K562 (cell line): ENCODE data around the gene USP17L28. TPM values are rescaled to one million over a fixed set of nuclear protein-coding genes. Genes with fewer than 3 reads are reported as not detected.
"Not testable (repeated sequence)": the region's sequence is repeated elsewhere in the genome, so short reads cannot be mapped to it uniquely, and the experiment has no call there.

Experiments
- ATAC-seq: fragments of 200-7000 bp; cut with Tn5 transposase; 3 replicates; pipeline ENCODE4 v1.9.1; 2020; ENCODE audit warnings: moderate library complexity
- Bru-seq: library from RNA; stranded (reverse); fragments of 400-500 nt; gene quantifications from one replicate; lab custom pipeline; 2021; lab: Mats Ljungman, UMichigan
- BruChase-seq, 2 experiments: library from RNA; stranded (reverse); fragments of 400-500 nt; gene quantifications; one replicate each; lab custom pipeline; 2021; lab: Mats Ljungman, UMichigan
- BruUV-seq: library from RNA; stranded (reverse); fragments of 400-500 nt; replicated peaks from 2 replicates; lab custom pipeline; 2021; lab: Mats Ljungman, UMichigan
- CTCF ChIA-PET: fragments of 300-600 bp; formaldehyde crosslinking; extraction: SDS; loops from one replicate; lab custom pipeline; 2021; ENCODE audit warnings: low intra/inter-chr PET ratio; lab: Yijun Ruan, JAX
- POLR2A ChIA-PET: fragments of 300-600, 350-650 bp; sonication (Branson Sonifier 250); formaldehyde crosslinking; extraction: SDS; loops from one replicate; lab custom pipeline; 2021; ENCODE audit warnings: antibody characterized with exemption, inconsistent platforms; lab: Yijun Ruan, JAX
- DNase-seq, 4 experiments: peaks; one replicate each; pipeline versions ENCODE4 v3.0.0 to v3.0.0-alpha.2; 2011 to 2018; ENCODE audit warnings: low spot score in 3 of 4, mixed read lengths in 3 of 4; ENCODE audit errors: extremely low read depth in 1 of 4
- FAIRE-seq: peaks from 2 replicates; lab custom pipeline; 2011; peaks lifted over from hg19 to GRCh38; lab: Jason Lieb, UNC
- H2AFZ ChIP-seq: 2 replicates; pipeline ENCODE4 v1.6.0; 2011; ENCODE audit warnings: low read depth, low read length, control low read depth, inconsistent platforms
- H3K27ac ChIP-seq: fragments of 200-600 bp; 3 replicates; pipeline ENCODE4 v1.8.0; 2011; ENCODE audit warnings: low read depth, mild to moderate bottlenecking, control low read depth, inconsistent platforms, low read length, moderate library complexity, mixed read lengths; ENCODE audit errors: extremely low read depth
- H3K27me3 ChIP-seq, 2 experiments: fragments of 300-600 bp in 1 of 2; 2 replicates in 1 of 2; 3 replicates in 1 of 2; pipeline versions ENCODE4 v1.6.0 to v1.8.0; 2011; ENCODE audit warnings: inconsistent platforms in 2 of 2, low read length in 2 of 2, mild to moderate bottlenecking in 1 of 2, mixed read lengths in 1 of 2, moderate library complexity in 1 of 2; ENCODE audit not compliant: control insufficient read depth in 2 of 2, insufficient read depth in 2 of 2
- H3K36me3 ChIP-seq: fragments of 300-600 bp; 3 replicates; pipeline ENCODE4 v1.8.0; 2011; ENCODE audit warnings: mild to moderate bottlenecking, low read length, inconsistent platforms; ENCODE audit not compliant: control insufficient read depth, insufficient read depth
- H3K4me1 ChIP-seq, 2 experiments: fragments of 200-600 bp in 1 of 2; replicated peaks in 1 of 2; 2 replicates in 1 of 2; 3 replicates in 1 of 2; pipeline versions ENCODE4 v1.5.1 to v1.8.0; 2011; ENCODE audit warnings: inconsistent platforms in 2 of 2, low read length in 2 of 2, mild to moderate bottlenecking in 1 of 2, mixed read lengths in 1 of 2, moderate library complexity in 1 of 2; ENCODE audit not compliant: control insufficient read depth in 2 of 2, insufficient read depth in 2 of 2
- H3K4me2 ChIP-seq: 2 replicates; pipeline ENCODE4 v1.6.1; 2011; ENCODE audit warnings: low read length, control low read depth, inconsistent platforms, mixed read lengths; ENCODE audit not compliant: insufficient read depth
- H3K4me3 ChIP-seq: fragments of 200-600 bp; sonication (generic), shearing (Covaris generic); 2 replicates; pipeline ENCODE4 v1.5.1; 2016; ENCODE audit warnings: control low read depth, inconsistent platforms
- H3K79me2 ChIP-seq: fragments of 200-600 bp; 3 replicates; pipeline ENCODE4 v1.8.0; 2011; ENCODE audit warnings: low read length, inconsistent platforms; ENCODE audit not compliant: control insufficient read depth, insufficient read depth
- H3K9ac ChIP-seq, 2 experiments: 2 replicates each; pipeline versions ENCODE4 v1.6.0 to v1.6.1; 2011; ENCODE audit warnings: low read depth in 2 of 2, low read length in 2 of 2, control low read depth in 1 of 2, inconsistent platforms in 1 of 2, mild to moderate bottlenecking in 1 of 2, mixed read lengths in 1 of 2; ENCODE audit not compliant: insufficient read depth in 1 of 2
- H3K9me1 ChIP-seq: one replicate; pipeline ENCODE4 v1.6.0; 2011; ENCODE audit warnings: inconsistent platforms, mild to moderate bottlenecking, low read length, moderate library complexity; ENCODE audit not compliant: control insufficient read depth, insufficient read depth
- H3K9me3 ChIP-seq: replicated peaks from 2 replicates; pipeline ENCODE4 v1.5.1; 2011; ENCODE audit warnings: low read depth, low read length, inconsistent platforms; ENCODE audit not compliant: control insufficient read depth, insufficient read depth
- H4K20me1 ChIP-seq: replicated peaks from 2 replicates; pipeline ENCODE4 v1.6.1; 2011; ENCODE audit warnings: low read length, inconsistent platforms, mixed read lengths; ENCODE audit not compliant: control insufficient read depth, insufficient read depth
- WGBS: fragments of 100-300 bp; shearing (Covaris generic); methylation state at CpG from one replicate; pipeline ENCODE4 v1.1.6; 2016; ENCODE audit warnings: low coverage, mixed read lengths; ENCODE audit not compliant: insufficient coverage; ENCODE audit errors: missing lambda C conversion rate; 5-methylcytosine and 5-hydroxymethylcytosine counted together
- in situ Hi-C: fragments of 300-500 bp; cut with MboI; formaldehyde crosslinking; loops from 4 replicates; pipeline ENCODE4 v1.15.0; 2018; ENCODE audit warnings: inconsistent platforms, mixed read lengths
- intact Hi-C: fragments of 100-400 bp; cut with micrococcal nuclease; formaldehyde crosslinking; loops from 2 replicates; pipeline ENCODE4 v1.14.2; 2022
- long read RNA-seq, 3 experiments: library from polyadenylated mRNA in 2 of 3; library from RNA in 1 of 3; unstranded in 2 of 3; stranded (forward) in 1 of 3; transcript quantifications; one replicate each; pipeline ENCODE4 v2.0.0, GENCODE V29; 2019 to 2022
- polyA minus RNA-seq, 3 experiments: library from RNA; depleted of rRNA, polyadenylated mRNA; stranded (reverse); fragments of >200 nt; gene quantifications; 2 replicates each; pipeline ENCODE4 v1.2.3, GENCODE V29; 2011
- polyA plus RNA-seq, 8 experiments: library from polyadenylated mRNA; depleted of rRNA in 4 of 8; stranded (reverse) in 5 of 8; unstranded in 3 of 8; fragments of >200 nt; fragmentation: Nextera tagmentation in 2 of 8; fragmentation: Illumina TruSeq in 1 of 8; extraction: Ambion mirVana in 2 of 8; extraction: Trizol in 1 of 8; gene quantifications; 2 replicates each; pipeline versions ENCODE4 v1.2.1 to v1.2.3, GENCODE V29; 2011 to 2014; ENCODE audit warnings: inconsistent platforms in 1 of 8, missing spikeins in 1 of 8
- total RNA-seq, 7 experiments: library from RNA; depleted of rRNA in 6 of 7; stranded (reverse); fragments of >200 nt in 6 of 7; fragmentation: Illumina TruSeq in 2 of 7; extraction: Trizol in 2 of 7; gene quantifications; 2 replicates each; pipeline versions ENCODE4 v1.2.1 to v1.2.3, GENCODE V29; 2011 to 2021; ENCODE audit warnings: low replicate concordance in 1 of 7

USP17L28 gene
- total RNA-seq (2011; cell fraction: chromatin; rRNA removed; ENCODE audit: low replicate concordance), result not detected in 2 replicates
- total RNA-seq (2011; cell fraction: nucleolus; rRNA removed), result not detected in 2 replicates
- not detected in 2 replicates for total RNA-seq (2011; cell fraction: nucleoplasm; rRNA removed)
- total RNA-seq (2014; rRNA removed) (not detected in 2 replicates), total RNA-seq (2014; rRNA removed; fragmentation: Illumina TruSeq; extraction: Trizol) (not detected in 2 replicates), total RNA-seq (2015; rRNA removed; fragmentation: Illumina TruSeq; extraction: Trizol) (not detected in 2 replicates), total RNA-seq (2021) (not detected in 2 replicates), polyA plus RNA-seq (2011; rRNA removed) (not detected in 2 replicates), polyA plus RNA-seq (2014; fragmentation: Illumina TruSeq; extraction: Trizol) (not detected in 2 replicates), polyA plus RNA-seq (2014; fragmentation: Nextera tagmentation; extraction: Ambion mirVana) (not detected), polyA plus RNA-seq (2014; rRNA removed) (not detected in 2 replicates), polyA minus RNA-seq (2011; rRNA and poly(A)+ RNA removed) (not detected in 2 replicates), Bru-seq, nascent RNA (not detected), BruChase-seq, experiment 1, labeled RNA remaining after a 2-hour chase (not detected), BruChase-seq, experiment 2, labeled RNA remaining after a 6-hour chase (not detected)
- polyA plus RNA-seq (2011; cell fraction: cytosol; rRNA removed), result not detected in 2 replicates
- not detected in 2 replicates for polyA plus RNA-seq (2011; cell fraction: nucleus; rRNA removed)
- polyA plus RNA-seq (2012), result not detected in 2 replicates
- not detected in 2 replicates for polyA minus RNA-seq (2011; cell fraction: cytosol; rRNA and poly(A)+ RNA removed)
- polyA minus RNA-seq (2011; cell fraction: nucleus; rRNA and poly(A)+ RNA removed), result not detected in 2 replicates
- long read RNA-seq, experiment 1, result 0 reads
- long read RNA-seq, experiment 2, result 0 reads
- long read RNA-seq, experiment 3, result 0 reads

GRCh38 chr4:9348593-9348992 is at the start of gene USP17L28:
Gene USP17L28 (plus strand): TSS chr4:9348893. CDS start chr4:9348893, 0 bp downstream.
- H2AFZ ChIP-seq, H3K4me3 ChIP-seq, H3K27me3 ChIP-seq, H3K27ac ChIP-seq, FAIRE-seq, intact Hi-C loops, H3K9ac ChIP-seq, POLR2A ChIA-PET, H3K79me2 ChIP-seq, H3K9me3 ChIP-seq, DNase-seq, CTCF ChIA-PET, ATAC-seq, H3K4me1 ChIP-seq, H3K9me1 ChIP-seq, H3K4me2 ChIP-seq, BruUV-seq, H3K36me3 ChIP-seq, H4K20me1 ChIP-seq: not testable (repeated sequence)
- in situ Hi-C loops, result loop anchor here (25.0 kb wide), 1 partner anchor 361 kb away; no protein-coding TSS in a partner anchor
- WGBS, result no CpG with 5 or more reads among the region's 15 CpGs

- H3K27me3 ChIP-seq, H3K9me3 ChIP-seq, CTCF ChIA-PET, ATAC-seq, H3K36me3 ChIP-seq, H3K4me3 ChIP-seq, BruUV-seq, H4K20me1 ChIP-seq, H3K4me1 ChIP-seq, H3K79me2 ChIP-seq, H2AFZ ChIP-seq, DNase-seq, H3K4me2 ChIP-seq, POLR2A ChIA-PET, H3K9me1 ChIP-seq, FAIRE-seq, H3K27ac ChIP-seq, intact Hi-C loops, H3K9ac ChIP-seq: not testable (repeated sequence)
- in situ Hi-C loops, result loop anchor here (10.0 kb wide), 1 partner anchor 61 kb away; no protein-coding TSS in a partner anchor
- 0% methylated on average over 1 of the region's 13 CpGs for WGBS
These were observed 24.5 kb upstream of the USP17L28 start for GRCh38 chr4:9324191-9324590.

- H3K4me3 ChIP-seq, POLR2A ChIA-PET, H3K4me2 ChIP-seq, CTCF ChIA-PET, H3K27ac ChIP-seq, intact Hi-C loops, H3K4me1 ChIP-seq, ATAC-seq, H3K9me3 ChIP-seq, H3K79me2 ChIP-seq, FAIRE-seq, DNase-seq, BruUV-seq, H4K20me1 ChIP-seq, H3K9ac ChIP-seq, H3K27me3 ChIP-seq, H2AFZ ChIP-seq, H3K36me3 ChIP-seq, H3K9me1 ChIP-seq: not testable (repeated sequence)
- WGBS, result no CpG with 5 or more reads among the region's 15 CpGs
- in situ Hi-C loops, result loop anchor here (10.0 to 25.0 kb wide), 2 partner anchors 60 to 338 kb away; no protein-coding TSS in a partner anchor
These were observed 23.8 kb upstream of the USP17L28 start, which contains the start of gene USP17L24 for GRCh38 chr4:9324865-9325264. Gene USP17L24 (plus strand): TSS chr4:9325165. CDS start chr4:9325165, 0 bp downstream.
